Activated effector memory CD4-positive, alpha-beta T cell treated with Interleukin-2 at 50 U/mL for 16 hours (primary cell): ENCODE measurements around the gene SLC1A1.

Experiments
- DNase-seq: peaks from one replicate; pipeline ENCODE4 v3.0.0-alpha.2; 2020

The SLC1A1 gene

DNA sequence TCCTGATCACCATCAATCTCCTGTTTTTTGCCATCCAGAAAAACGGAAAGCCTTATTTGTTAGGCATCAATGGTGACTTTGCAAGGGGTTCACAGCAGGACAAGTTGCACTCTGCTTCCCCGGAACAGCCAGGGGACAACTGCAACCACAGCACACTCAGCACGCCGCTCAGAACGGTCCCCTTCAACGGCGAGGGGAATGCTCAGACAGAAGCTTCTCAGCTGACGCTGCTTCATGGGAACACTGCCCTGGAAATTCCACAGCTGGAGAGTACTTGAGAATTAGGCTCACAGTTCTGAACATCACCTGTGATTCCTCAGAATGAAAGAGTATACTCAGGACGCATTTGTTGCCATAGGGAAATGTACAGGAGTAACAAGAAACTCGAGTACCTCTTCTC is 131.7 kb downstream of the SLC1A1 start:
- no peak for DNase-seq

DNA sequence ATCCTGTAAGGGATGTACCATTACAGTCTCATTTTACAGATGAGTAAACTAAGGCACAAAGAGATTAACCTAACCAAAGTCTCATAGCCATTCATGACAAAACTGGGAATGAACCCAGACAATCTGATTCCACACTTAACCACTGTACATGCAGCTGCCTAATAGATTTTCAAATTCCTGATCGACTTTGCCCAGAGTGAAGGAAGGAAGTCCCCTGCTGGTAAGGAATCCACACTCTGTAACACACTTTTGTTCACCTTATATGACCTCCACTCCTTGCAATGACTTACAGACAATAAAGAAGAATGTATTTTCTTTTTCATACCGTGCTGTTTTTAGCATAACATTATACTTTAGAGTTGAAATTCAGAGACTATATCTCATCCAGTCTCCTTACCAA is 140.6 kb downstream of the SLC1A1 start:
- DNase-seq, result no peak
